ENCODE measurements around the gene PRKCA. TPM values are rescaled to one million over a fixed set of nuclear protein-coding genes. Genes with fewer than 3 reads are reported as not detected.
"Not testable (repeated sequence)": the region's sequence is repeated elsewhere in the genome, so short reads cannot be mapped to it uniquely, and the experiment has no call there.

The PRKCA gene
- total RNA-seq, 1 experiment from 2014 or later, result 20.7 TPM

DNA sequence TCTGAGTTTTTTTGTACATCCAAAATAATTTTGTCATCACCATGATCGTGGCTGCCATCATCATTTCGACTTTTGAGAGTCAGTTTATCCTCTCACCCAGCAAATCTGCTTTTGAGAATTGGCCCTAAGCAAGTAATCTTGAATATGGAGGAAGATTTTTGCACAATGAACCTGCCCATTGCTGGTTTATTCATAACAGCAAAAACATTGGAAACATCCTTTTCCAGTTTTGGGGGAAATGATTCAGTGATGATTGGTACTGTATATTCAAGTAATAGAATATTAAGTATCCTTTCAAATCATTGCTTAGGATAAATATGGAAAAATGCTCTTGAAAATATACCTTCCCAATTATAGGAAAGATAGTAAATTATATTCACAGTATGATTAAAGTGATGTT is 53.1 kb downstream of the PRKCA start:
- Mint-ChIP-seq H3K27me3 (ENCODE audit: insufficient read depth, unreplicated experiment) (no peaks in the 10 kb centered on the region), H3K4me3 (ENCODE audit: unreplicated experiment) (no peak overlapping the region), H3K9me3 (ENCODE audit: unreplicated experiment) (no peaks in the 10 kb centered on the region), H3K4me1 (ENCODE audit: insufficient read depth, unreplicated experiment) (peaks cover 25% of the 10 kb centered on the region), H3K27ac (ENCODE audit: low read depth, unreplicated experiment) (no peak overlapping the region), H3K36me3 (ENCODE audit: insufficient read depth, unreplicated experiment) (peaks cover 10% of the 10 kb centered on the region)
- TF ChIP-seq, protein P1, sequence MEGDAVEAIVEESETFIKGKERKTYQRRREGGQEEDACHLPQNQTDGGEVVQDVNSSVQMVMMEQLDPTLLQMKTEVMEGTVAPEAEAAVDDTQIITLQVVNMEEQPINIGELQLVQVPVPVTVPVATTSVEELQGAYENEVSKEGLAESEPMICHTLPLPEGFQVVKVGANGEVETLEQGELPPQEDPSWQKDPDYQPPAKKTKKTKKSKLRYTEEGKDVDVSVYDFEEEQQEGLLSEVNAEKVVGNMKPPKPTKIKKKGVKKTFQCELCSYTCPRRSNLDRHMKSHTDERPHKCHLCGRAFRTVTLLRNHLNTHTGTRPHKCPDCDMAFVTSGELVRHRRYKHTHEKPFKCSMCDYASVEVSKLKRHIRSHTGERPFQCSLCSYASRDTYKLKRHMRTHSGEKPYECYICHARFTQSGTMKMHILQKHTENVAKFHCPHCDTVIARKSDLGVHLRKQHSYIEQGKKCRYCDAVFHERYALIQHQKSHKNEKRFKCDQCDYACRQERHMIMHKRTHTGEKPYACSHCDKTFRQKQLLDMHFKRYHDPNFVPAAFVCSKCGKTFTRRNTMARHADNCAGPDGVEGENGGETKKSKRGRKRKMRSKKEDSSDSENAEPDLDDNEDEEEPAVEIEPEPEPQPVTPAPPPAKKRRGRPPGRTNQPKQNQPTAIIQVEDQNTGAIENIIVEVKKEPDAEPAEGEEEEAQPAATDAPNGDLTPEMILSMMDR (IDR thresholded peaks at IDR 0.05; ENCODE audit: unreplicated experiment), result no peak
- CTCF ChIA-PET, result interaction anchor here (0.5 to 0.7 kb wide), 3 partner anchors 14 to 60 kb away, joined by 3 read pairs; no protein-coding TSS in a partner anchor
- BruUV-seq (replicated peaks), result no TSS peak
- POLR2A ChIA-PET, result no interaction called here
- no peak for DNase-seq (ENCODE audit: unreplicated experiment)
- intact Hi-C loops (cut with micrococcal nuclease), result no loop called here

DNA sequence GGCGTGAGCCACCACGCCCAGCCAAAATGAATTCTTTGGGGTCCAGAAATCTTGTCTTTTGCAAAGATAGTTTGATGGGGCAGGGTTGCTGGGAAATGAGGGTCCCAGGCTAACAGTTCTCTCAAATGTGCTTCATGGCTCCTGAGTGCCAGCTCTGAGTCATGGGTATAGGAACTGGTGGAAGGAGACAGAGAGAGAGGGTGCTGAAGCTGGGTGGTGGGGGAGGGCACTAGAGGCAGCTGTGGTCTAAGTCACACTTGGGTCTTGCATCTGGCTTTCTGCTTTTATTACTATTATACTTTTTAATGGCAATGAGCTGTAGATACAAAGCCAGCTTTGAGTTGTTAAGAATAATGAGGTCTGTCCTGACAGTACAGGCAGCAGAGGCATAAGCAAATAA is 54.6 kb downstream of the PRKCA start:
- CTCF ChIA-PET, result no interaction called here
- no TSS peak for BruUV-seq (replicated peaks)
- peak; percentile 14 for DNase-seq (ENCODE audit: unreplicated experiment)
- Mint-ChIP-seq H3K27me3 (ENCODE audit: insufficient read depth, unreplicated experiment) (no peaks in the 10 kb centered on the region), H3K4me3 (ENCODE audit: unreplicated experiment) (no peak overlapping the region), H3K4me1 (ENCODE audit: insufficient read depth, unreplicated experiment) (peaks cover 17% of the 10 kb centered on the region), H3K27ac (ENCODE audit: low read depth, unreplicated experiment) (no peak overlapping the region), H3K36me3 (ENCODE audit: insufficient read depth, unreplicated experiment) (peaks cover 7% of the 10 kb centered on the region), H3K9me3 (ENCODE audit: unreplicated experiment) (no peaks in the 10 kb centered on the region)
- intact Hi-C loops (cut with micrococcal nuclease), result no loop called here
- TF ChIP-seq, protein P1 (IDR thresholded peaks at IDR 0.05; ENCODE audit: unreplicated experiment), result no peak
- POLR2A ChIA-PET, result interaction anchor here (0.6 to 1.0 kb wide), 2 partner anchors 9 to 582 kb away, joined by 3 read pairs; no protein-coding TSS in a partner anchor

DNA sequence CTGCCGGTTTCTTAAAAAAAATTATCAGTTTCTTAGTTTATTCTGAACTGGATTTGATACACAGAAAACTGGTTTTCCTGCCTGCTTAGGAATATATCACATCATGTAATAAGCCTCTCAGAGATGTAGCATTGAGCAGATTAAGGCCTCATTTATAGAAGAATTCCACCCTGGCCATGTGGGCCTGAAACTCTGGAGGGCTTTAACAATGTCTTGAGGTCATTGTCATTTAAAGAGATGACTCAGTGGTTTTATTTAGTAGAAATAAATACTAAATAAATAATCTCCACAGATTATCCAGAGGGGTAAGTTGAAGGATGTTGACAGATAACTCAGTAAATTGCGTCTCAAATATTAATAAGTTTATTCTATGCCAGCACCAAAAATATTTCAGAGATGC is 56.9 kb downstream of the PRKCA start:
- TF ChIP-seq, protein P1 (IDR thresholded peaks at IDR 0.05; ENCODE audit: unreplicated experiment), result no peak
- BruUV-seq (replicated peaks), result no TSS peak
- peaks cover 9% of the 10 kb centered on the region for H3K4me1 Mint-ChIP-seq (ENCODE audit: insufficient read depth, unreplicated experiment)
- POLR2A ChIA-PET, result interaction anchor here (0.7 to 1.2 kb wide), 2 partner anchors 11 to 684 kb away, joined by 3 to 4 read pairs; no protein-coding TSS in a partner anchor
- H3K9me3 Mint-ChIP-seq (ENCODE audit: unreplicated experiment), result no peaks in the 10 kb centered on the region
- peaks cover 4% of the 10 kb centered on the region for H3K36me3 Mint-ChIP-seq (ENCODE audit: insufficient read depth, unreplicated experiment)
- no peak overlapping the region for H3K4me3 Mint-ChIP-seq (ENCODE audit: unreplicated experiment)
- DNase-seq (ENCODE audit: unreplicated experiment), result no peak
- H3K27me3 Mint-ChIP-seq (ENCODE audit: insufficient read depth, unreplicated experiment), result no peaks in the 10 kb centered on the region
- intact Hi-C loops (cut with micrococcal nuclease), result no loop called here
- CTCF ChIA-PET, result no interaction called here
- no peak overlapping the region for H3K27ac Mint-ChIP-seq (ENCODE audit: low read depth, unreplicated experiment)

DNA sequence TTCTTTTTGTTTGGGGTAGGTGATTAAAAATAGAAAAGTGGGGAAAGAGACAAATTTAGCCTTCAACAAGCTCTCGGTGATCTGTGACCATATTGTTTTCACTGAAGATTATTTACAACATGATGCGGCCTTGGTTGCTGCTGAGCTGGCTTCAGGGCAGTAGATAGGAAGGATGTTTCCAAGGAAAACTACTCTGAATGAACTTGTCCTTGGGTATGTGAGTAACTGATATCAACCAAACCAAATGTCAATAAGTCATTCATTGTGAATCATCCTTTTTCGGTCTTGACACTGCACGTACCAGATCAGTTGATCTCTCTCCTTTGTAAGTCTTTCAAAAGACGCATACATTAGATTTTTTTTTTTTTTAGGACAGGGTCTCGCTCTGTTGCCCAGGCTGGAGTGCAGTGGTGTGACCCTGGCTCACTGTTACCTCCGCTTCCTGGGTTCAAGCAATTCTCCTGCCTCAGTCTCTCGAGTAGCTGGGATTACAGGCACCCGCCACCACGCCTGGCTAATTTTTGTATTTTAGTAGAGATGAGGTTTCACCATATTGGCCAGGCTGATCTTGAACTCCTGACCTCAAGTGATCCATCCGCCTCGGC is 58.6 kb downstream of the PRKCA start:
- H3K4me1 Mint-ChIP-seq (ENCODE audit: insufficient read depth, unreplicated experiment); H3K4me3 Mint-ChIP-seq (ENCODE audit: unreplicated experiment); H3K36me3 Mint-ChIP-seq (ENCODE audit: insufficient read depth, unreplicated experiment); H3K9me3 Mint-ChIP-seq (ENCODE audit: unreplicated experiment); CTCF ChIA-PET; H3K27me3 Mint-ChIP-seq (ENCODE audit: insufficient read depth, unreplicated experiment); intact Hi-C loops (cut with micrococcal nuclease); H3K27ac Mint-ChIP-seq (ENCODE audit: low read depth, unreplicated experiment); BruUV-seq (replicated peaks); DNase-seq (ENCODE audit: unreplicated experiment): not testable (repeated sequence)
- POLR2A ChIA-PET, result interaction anchor here (1.4 kb wide), 2 partner anchors 9 to 13 kb away, joined by 3 to 4 read pairs; no protein-coding TSS in a partner anchor

All from MCF 10A (cell line).